Mucosa of rectum (tissue), 2 donors: ENCODE results near the gene MAP7.

ENCODE experiments used
- H3K27ac ChIP-seq, 2 donors: one replicate each; pipeline ENCODE4 v1.7.0; 2013; ENCODE audit warnings: inconsistent platforms in 2 of 2, low read depth in 2 of 2, low read length in 2 of 2
- H3K27me3 ChIP-seq, 2 donors: one replicate each; pipeline ENCODE4 v1.7.0; 2013; ENCODE audit warnings: low read length in 2 of 2; ENCODE audit not compliant: control insufficient read depth in 2 of 2, insufficient read depth in 2 of 2
- H3K36me3 ChIP-seq, 2 donors: one replicate each; pipeline ENCODE4 v1.7.0; 2013; ENCODE audit warnings: low read length in 2 of 2; ENCODE audit not compliant: control insufficient read depth in 2 of 2, insufficient read depth in 2 of 2
- H3K4me1 ChIP-seq, 2 donors: one replicate each; pipeline ENCODE4 v1.7.0; 2013; ENCODE audit warnings: low read length in 2 of 2, mild to moderate bottlenecking in 1 of 2; ENCODE audit not compliant: control insufficient read depth in 2 of 2, insufficient read depth in 2 of 2
- H3K4me3 ChIP-seq, 2 donors: one replicate each; pipeline ENCODE4 v1.7.0; 2013; ENCODE audit warnings: low read length in 2 of 2
- H3K9ac ChIP-seq, 2 donors: one replicate each; pipeline ENCODE4 v1.7.0; 2013; ENCODE audit warnings: low read length in 2 of 2, low read depth in 1 of 2, mild to moderate bottlenecking in 1 of 2
- H3K9me3 ChIP-seq, 2 donors: one replicate each; pipeline ENCODE4 v1.7.0; 2013; ENCODE audit warnings: low read length in 2 of 2; ENCODE audit not compliant: control insufficient read depth in 2 of 2
- donor health status: healthy.
- donor health status: Normal muscosa, but diverticular disease.

Gene MAP7

DNA sequence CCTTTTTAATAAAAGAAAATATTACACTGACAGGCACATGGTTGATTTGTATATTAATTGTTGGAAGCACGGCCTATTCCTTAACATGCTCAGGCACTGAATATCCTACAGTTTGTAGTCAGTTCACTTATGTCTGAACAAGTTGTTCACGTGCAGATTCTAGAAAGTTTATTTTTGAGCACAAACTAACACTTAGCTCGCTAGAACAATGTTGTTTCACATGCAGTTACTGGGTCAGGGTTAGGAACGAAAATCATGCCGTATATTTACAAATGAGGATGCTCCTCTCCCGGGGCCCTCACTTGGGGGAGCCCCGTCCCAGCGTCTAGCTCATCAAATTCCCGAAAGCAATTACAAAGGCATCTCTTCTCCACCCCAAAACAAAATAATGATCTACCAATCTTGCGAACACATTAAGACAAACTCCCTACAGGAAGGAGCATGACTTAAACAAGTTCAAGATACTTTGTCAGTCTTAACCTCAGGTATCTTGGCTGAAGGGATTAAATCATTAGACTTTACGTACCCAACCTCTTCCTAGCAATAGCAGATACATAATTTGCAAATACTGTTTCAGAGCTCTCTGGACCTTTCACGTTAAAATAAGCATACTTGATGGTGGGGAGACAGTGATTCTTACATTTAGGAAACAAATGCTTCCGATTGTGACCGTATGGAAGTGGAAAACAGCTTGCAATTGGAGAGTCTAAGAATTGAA is 1.5 kb downstream of the MAP7 start:
- H3K4me1 ChIP-seq = peaks cover 5 to 16% of the 10 kb centered on the region in 2 donors
- H3K9me3 ChIP-seq = no peaks in the 10 kb centered on the region
- H3K4me3 ChIP-seq = peak overlapping the region; percentile 79 to 91
- H3K9ac ChIP-seq = peak overlapping the region; percentile 61 to 91
- no peaks in the 10 kb centered on the region for H3K36me3 ChIP-seq
- H3K27ac ChIP-seq = peak overlapping the region in 1 of 2 donors; percentile 83
- H3K27me3 ChIP-seq = no peaks in the 10 kb centered on the region

GRCh38 chr6:136547871-136548270 is 2.4 kb downstream of the MAP7 start:
- Histone ChIP-seq H3K9ac (no peak overlapping the region), H3K4me3 (no peak overlapping the region), H3K4me1 (peaks cover 5 to 12% of the 10 kb centered on the region in 2 donors), H3K27me3 (no peaks in the 10 kb centered on the region), H3K27ac (no peak overlapping the region), H3K9me3 (no peaks in the 10 kb centered on the region), H3K36me3 (no peaks in the 10 kb centered on the region)

DNA sequence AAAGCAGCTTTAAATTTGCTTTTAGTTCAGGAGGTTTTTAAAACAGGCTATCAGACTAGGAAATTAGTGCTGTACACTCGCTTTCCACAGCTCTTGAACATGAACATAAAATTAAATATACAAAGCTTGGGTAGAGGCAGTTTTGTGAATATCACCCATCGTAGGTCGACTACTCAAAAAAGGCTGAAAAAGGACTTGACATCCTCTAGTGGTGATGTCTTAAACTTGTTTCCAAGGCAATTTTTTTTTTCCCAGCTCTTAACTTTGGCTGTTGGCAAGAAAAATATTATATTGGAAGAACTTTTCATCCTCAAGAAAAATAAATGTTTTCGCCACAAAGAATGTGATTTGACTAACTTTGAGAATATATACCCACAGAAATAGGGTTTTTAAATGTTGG is 2.9 kb downstream of the MAP7 start:
- Histone ChIP-seq H3K4me1 (peaks cover 5 to 12% of the 10 kb centered on the region in 2 donors), H3K4me3 (no peak overlapping the region), H3K36me3 (no peaks in the 10 kb centered on the region), H3K9me3 (no peaks in the 10 kb centered on the region), H3K27ac (no peak overlapping the region), H3K9ac (no peak overlapping the region), H3K27me3 (no peaks in the 10 kb centered on the region)

DNA sequence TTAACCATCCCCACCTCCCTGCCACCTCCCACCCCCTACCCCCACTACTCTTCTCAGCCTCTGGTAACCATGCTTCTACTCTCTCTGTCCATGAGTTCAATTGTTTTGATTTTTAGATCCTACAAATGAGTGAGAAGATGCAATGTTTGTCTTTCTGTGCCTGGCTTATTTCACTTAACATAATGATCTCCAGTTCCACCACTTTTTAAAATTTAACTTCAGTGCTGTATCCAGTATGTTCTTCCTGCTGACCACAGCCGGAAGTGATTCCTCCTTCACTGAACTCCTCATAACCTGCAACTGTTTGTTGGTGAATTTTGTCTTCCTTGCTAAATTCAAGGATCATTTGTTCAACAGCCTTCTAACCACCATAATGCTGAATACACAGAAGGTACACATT is 3.9 kb downstream of the MAP7 start:
- Histone ChIP-seq H3K4me1 (peaks cover 2 to 12% of the 10 kb centered on the region in 2 donors), H3K27ac (no peak overlapping the region), H3K27me3 (no peaks in the 10 kb centered on the region), H3K9me3 (no peaks in the 10 kb centered on the region), H3K9ac (no peak overlapping the region), H3K36me3 (no peaks in the 10 kb centered on the region), H3K4me3 (no peak overlapping the region)

- Histone ChIP-seq H3K9me3 (no peaks in the 10 kb centered on the region), H3K36me3 (no peaks in the 10 kb centered on the region), H3K27ac (no peak overlapping the region), H3K4me3 (no peak overlapping the region), H3K27me3 (no peaks in the 10 kb centered on the region), H3K4me1 (peaks cover 2 to 8% of the 10 kb centered on the region in 2 donors), H3K9ac (no peak overlapping the region)
Measured at GRCh38 chr6:136544326-136544725, 5.9 kb downstream of the MAP7 start.

- Histone ChIP-seq H3K27ac (no peak overlapping the region), H3K4me3 (no peak overlapping the region), H3K4me1 (no peaks in the 10 kb centered on the region), H3K9me3 (no peaks in the 10 kb centered on the region), H3K9ac (no peak overlapping the region), H3K36me3 (no peaks in the 10 kb centered on the region), H3K27me3 (no peaks in the 10 kb centered on the region)
Measured at GRCh38 chr6:136541395-136541794, 8.8 kb downstream of the MAP7 start.

DNA sequence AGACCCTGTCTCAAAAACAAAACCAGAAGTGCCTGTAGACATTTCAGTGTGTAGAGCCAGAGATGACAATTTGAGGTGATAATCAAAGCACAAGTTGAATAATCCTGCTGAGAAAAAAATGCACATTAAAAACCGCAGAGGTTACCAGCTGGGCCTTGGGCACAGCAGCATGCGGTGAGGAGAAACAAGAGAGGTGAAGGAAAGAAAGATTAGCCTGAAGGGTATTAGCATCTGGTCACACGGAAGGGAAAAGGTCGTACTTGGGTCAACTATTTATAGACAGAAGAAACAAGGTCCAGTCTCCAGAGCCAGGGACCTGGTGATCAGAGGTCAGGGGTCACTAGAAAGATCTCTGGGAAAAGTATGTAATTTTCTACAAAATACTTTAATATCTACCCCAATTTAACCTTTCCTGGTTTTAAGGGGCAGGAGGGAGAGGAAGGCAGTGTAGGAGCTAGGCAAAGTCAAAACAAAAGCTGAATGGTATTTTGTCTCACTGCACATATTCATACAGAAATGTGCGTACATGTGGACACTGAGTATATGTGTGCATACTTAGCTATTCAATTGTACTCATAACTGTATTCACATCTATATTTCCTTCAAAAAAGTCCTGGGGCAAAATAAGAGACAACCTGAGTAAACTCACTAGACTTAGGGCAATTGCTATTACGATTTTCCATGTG is 10.1 kb downstream of the MAP7 start:
- H3K27ac ChIP-seq = no peak overlapping the region
- no peaks in the 10 kb centered on the region for H3K27me3 ChIP-seq
- H3K36me3 ChIP-seq = no peaks in the 10 kb centered on the region
- H3K9me3 ChIP-seq = no peaks in the 10 kb centered on the region
- H3K4me1 ChIP-seq = no peaks in the 10 kb centered on the region
- no peak overlapping the region for H3K9ac ChIP-seq
- H3K4me3 ChIP-seq = no peak overlapping the region

GRCh38 chr6:136538836-136539235 is 11.4 kb downstream of the MAP7 start:
- Histone ChIP-seq H3K27ac (no peak overlapping the region), H3K27me3 (no peaks in the 10 kb centered on the region), H3K36me3 (no peaks in the 10 kb centered on the region), H3K4me3 (no peak overlapping the region), H3K9ac (no peak overlapping the region), H3K4me1 (no peaks in the 10 kb centered on the region), H3K9me3 (no peaks in the 10 kb centered on the region)

- Histone ChIP-seq H3K36me3 (no peaks in the 10 kb centered on the region), H3K27ac (no peak overlapping the region), H3K4me1 (no peaks in the 10 kb centered on the region), H3K4me3 (no peak overlapping the region), H3K9me3 (no peaks in the 10 kb centered on the region), H3K27me3 (no peaks in the 10 kb centered on the region), H3K9ac (no peak overlapping the region)
Measured at GRCh38 chr6:136535880-136536650, 14.2 kb downstream of the MAP7 start.
